ENCODE results near the gene KCNQ5.

KCNQ5 gene

DNA sequence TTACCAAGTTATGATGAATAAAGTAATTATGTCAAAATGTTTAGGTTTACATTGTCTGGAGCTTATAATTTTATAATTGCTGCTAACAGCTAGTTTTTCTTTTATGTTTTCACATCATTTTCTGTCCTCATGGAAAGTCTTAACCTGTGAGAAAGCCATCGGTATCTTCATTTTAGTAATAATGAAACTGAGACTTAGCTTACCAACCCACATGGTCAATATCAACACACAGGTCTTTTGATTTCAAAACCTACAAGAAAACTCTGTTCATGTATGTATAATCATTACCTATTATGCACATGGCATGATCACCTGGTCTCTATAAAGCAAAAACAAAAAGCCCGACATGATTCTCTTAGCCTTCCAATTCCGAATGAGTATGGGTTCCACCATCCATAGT lies 61.9 kb downstream of the KCNQ5 start:
- DNase-seq, result no peak

DNA sequence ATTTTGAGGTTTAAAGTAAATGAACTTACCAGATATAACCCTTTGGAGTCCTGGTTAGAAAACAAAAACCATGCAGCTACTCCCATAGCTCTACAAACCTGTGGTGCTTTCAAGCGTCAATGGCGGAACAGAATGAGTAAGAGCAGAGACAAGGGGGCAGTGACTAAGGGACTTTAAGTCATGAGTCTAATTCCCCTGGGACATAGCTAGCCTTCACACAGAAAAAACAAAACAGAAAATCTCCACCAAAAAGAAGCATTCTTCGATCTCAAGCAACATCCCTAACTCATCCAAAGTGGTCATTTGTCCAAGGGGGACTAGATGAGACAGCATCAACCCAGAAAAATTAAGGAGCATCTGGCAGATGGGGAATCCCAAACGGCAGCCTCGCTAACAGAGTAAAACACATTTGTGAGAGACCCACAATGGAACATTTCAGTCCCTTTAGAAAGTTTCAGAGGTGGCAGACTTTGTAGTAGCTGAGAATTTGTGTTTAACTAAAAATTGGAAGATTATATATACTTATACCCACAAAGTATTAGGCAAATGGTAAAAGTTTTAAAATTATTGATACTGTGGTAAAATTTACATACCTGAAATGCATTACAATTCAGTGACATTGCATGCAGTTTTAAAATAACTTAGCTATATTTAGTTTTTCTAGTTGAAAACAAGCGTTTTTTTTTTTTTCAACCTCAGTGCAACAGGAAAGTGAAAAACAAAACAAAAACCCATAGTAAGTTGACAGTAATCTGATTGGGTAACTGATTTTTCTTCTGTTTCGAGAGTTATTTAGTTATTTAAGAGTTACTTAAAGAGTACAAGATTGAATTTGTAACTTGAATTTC lies 67.5 kb downstream of the KCNQ5 start:
- no peak for DNase-seq

DNA sequence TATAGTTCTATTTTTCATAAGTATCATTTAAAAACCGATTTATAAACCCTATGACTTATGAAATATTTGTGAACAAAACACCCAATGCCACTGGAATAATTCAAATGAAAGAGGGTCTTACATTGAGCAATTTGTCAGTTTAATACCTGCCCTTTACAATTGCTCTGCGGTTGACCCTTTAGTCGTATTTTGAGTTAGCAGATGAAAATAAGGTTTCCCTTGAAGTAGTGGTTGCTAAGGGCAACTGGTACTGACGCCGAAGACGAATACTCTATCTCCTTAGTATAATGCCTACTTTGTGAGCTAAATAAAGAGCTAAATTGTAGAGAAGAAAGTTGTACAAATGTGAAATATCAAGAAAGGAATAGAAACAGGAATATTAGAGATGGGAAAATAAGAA lies 69.4 kb downstream of the KCNQ5 start:
- no peak for DNase-seq

DNA sequence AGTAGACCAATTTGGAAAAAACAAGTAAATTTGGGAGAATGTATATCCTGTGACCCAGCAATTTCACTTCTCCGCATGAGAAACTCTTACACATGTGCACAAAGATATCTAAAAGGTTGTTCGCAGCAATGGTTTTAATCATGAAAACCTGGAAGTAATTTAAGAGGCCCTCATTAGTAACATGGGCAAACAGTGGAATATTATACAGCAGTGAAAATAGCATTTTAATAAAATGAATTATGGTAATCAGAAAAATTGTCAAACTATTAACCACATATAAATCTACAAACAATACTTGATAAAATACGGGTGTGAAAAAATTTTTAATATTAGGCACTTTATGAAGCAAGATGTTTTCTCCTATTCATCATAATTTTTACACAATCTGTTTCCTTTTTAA lies 74.2 kb downstream of the KCNQ5 start:
- no peak for DNase-seq

DNA sequence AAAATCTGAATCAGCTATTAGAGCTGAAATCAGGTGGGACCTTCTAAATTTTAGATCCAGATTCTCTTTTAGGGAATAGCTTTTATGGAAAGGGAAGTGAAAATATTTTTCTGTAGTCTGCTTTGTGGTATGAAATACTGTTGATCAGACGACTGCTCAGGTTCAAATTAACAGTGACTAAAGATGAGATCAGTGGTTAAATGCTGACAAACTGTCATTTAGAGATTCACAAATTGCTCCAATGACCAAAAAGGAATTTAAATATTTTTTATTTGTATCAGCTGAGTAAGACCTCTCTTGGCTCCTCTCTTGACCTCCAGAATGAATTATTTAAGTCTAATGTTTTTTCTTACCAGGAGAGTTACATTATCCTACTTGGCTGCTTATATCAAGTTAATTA lies 77.3 kb downstream of the KCNQ5 start:
- no peak for DNase-seq

DNA sequence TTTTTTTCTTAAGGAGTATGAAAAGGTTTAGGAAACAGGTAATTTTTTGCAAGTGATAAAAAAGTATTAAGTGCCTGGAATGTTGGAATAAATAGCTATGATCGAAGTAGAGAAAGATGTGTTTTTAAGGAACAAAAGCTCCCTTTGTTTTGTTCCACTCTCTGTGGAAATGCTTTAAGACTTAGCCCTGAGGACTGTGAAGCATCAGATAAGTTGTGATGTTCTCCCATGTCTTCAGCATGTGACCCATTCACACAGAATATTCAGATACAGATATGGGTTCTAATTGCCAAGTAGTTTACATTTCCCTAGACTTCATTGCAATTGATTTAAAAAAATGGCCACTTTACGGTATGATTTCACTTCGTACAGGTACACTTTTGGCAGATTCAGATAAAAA lies 80.6 kb downstream of the KCNQ5 start:
- DNase-seq, result no peak

DNA sequence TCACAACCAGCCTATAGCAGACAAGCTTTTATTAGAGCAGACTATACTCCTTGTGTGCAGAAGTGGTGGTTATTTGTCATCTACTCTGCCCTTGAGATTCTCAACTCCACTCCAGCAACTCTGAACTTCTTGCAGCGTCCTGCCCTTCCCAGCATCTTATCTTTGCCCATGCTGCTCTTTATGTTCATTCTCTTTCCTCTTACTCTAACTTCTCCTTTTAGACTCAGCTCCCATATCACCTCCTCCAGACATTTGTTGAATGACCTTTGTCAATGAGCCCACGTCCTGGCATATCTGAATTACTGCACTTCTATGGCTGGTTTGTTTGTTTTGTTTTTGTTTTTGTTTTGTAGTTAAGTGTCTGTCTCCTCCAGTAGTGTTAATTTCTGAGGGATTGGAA lies 81.2 kb downstream of the KCNQ5 start:
- no peak for DNase-seq

DNA sequence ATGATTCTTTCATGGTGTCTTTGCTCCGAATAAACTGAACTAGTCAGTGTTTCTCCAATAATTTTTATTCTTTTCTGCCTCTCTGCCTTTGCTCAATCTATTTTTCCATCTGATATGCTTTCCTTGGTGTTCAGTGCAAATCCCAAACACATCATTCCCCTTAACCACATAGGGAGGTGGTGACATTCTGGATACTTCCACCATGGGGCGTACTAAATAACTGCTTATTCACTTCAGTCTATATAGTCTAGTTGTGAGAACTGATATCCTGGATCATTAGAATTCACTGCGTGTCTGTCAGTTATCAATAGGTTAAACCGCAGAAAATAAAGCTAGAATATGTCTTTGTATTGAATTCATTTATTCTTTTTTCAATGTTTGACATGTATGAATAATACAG lies 83.1 kb downstream of the KCNQ5 start:
- no peak for DNase-seq

DNA sequence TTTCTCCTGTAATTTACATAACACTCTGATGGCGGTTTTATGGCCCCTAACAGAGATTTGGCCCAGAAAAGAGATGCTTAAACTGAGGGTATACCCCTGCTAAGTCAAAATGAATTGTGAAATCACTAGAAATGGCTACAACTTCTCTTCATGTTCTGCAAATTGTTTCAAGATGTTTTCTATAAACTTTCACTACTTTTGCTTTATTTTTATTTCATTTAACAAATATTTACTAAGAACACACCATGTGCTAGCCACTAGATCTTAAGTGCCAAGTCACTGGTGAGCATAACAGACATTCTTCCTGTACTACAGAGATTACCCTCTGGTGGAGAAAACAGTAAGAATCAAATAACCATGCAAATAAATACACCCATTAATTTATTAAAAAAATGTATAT lies 87.6 kb downstream of the KCNQ5 start:
- DNase-seq, result no peak

DNA sequence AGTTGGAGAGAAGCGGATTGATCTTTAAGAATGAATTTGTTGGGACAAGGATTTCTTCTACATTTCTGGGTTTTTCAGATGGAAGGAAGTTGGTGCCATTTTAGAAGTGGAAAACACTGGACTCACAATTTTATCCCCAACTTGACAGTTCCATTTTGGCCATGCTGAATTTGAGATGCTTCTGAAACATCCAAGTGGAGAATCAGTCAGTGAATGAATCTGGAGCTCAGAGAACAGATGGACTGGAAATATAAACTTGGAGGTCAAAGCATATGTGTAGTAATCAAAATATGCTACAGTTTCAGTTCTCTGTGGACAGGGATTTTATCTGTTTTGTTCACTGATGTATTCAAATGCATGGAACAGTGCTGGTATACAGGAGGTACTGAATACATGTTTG lies 89.9 kb downstream of the KCNQ5 start:
- no peak for DNase-seq

DNA sequence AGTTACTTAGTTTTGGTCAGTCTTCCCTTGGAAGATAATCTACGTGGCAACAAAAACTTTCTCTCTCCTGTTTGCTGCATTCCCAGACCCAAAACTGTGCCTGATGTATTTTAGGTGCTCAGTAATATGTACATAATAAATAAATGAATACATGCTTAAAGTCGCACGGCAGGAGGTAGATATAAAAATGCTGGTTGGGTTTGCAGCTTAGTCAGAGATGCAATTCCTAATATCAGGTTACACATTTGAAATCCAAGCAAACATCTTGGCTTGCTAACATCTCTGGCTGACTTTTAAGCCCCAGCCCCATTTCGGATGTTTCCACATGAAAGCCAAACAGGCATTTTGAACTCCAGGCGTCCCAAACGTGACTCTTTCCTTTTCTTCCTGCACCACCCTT lies 91.0 kb downstream of the KCNQ5 start:
- no peak for DNase-seq

DNA sequence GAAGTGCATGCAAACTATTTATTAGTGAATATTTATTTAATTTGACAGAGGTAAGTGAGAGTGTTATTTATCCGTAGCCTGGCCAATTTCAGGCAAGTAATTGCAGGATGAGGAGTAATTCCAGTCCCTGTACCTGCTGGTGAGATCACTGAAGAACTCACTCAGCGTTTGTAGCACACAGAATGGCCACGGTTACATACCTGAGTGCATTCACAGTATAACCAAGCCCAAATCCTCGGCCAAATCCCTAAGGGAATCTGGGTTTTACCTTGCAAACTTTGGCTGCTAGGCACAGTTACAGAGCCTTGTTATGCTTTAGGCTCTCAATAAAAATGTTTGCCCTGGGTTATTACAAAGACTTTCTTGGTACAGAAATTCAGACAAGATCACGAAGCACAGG lies 93.3 kb downstream of the KCNQ5 start:
- DNase-seq, result no peak

DNA sequence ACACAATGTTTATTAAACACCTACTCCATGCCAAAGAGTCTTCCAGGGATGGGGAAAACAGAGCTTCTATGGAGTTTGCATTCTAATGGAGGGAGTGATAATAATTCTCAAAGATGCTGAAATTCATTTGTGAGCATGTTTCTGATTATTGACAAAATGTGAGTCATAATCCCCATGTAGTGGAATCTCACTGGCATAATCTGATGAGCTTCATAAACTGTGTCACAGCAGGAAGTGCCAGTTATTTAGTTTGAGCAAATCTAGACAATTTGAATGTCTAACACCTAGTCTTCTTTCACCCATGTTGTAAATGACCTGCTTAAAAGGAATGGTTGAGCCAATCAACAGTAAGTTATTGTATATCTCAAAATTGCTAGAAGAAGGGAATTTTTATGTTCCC lies 95.1 kb downstream of the KCNQ5 start:
- no peak for DNase-seq

DNA sequence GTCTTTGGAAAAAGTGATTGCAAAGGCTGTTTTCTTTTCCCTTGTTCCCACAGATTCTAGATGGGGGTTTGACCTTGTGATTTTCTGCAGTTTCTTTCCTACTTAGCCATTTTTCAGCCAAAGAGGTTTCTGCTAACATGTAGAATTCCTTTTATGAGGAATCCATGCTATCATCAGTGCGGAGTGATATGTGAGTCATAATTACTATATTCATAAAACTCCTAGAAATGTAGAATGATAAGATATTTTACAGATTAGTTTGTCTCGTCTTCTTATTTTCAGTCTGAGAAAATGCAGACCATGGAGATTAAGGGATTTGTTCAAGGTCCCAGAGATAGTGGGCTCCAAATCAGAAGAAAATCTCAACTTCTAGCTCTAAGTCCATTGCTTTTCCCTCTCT lies 98.6 kb downstream of the KCNQ5 start:
- DNase-seq, result no peak

DNA sequence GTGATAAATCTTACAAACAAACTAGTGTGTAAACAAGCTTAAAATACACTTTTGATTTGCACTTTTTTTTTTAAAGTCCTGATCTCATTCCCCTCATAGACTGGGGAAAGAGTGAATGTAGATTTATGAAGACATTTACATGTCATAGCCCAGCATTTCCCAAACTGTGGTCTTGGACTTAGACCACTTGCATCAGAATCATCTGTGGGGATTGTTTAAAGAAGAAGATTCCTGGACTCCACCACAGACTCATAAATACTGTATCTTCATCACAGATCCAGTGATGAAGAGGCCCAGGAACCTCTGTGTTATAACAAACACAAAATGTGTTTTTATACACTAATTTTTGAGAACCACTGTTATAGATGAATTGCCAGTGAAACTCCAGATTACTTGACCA lies 99.5 kb downstream of the KCNQ5 start:
- no peak for DNase-seq

DNA sequence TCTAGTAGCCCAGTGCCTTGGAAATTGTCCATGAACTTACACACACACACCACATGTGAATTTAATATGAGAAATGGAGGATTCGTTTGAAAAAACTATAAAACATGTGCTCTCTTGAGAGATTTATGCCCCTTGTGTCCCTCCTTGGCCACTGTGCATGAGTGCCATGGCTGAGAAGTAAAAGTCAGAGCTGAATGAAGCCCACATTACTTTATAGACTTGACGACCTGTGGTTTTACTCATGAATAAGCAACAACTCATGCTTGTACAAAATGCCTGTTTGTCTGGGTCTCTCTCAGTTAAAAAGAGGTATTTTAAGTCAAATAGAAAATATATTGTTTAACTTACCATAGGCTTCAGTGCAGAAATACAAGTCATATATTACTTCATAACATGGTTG lies 102.7 kb downstream of the KCNQ5 start:
- no peak for DNase-seq

DNA sequence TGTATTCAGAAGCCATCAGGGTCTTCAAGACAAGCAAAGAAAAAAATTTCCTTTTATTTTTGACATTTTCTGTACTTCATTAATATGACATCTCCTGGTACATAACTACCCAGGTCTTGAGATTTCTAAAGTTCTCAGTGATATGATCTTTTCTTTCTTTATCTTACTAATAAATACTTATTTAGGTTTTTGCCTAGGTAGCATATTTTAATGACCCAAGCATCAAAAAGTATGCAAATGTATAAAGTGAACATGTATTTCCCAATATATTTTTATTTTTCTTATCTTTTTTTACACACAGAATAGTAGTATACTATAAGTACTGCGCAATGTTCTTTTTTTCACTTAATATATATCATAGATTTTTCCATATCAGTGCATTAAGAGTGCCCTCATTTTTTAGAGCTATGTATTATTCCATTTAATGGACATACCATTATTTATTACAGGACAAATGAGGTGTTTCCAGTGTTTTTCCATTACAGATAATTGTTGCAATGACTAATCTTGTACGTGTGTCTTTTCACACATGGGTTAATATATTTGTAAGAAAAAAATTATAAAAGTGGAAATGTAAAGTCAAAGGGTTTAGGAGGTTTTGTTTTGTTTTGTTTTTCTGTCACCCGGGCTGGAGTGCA lies 107.0 kb downstream of the KCNQ5 start:
- no peak for DNase-seq

DNA sequence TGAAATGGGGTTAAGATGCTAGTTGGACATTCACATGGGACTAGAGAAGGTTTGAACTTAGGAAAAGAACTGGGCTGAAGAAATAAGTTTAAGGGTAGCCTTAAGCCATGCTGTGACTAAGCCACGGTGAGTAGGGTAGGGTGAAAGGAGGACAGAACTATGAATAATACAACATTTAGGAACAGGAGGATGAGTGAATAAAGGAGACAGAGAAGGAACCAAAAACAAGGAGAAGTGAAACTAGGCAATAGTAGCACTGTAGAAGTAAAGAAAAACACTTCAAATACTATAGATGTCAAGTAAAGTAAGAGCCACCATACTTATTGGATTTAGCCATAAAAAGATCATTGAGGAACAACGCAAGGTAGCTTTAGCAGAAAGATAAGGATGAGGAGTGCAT lies 111.2 kb downstream of the KCNQ5 start:
- no peak for DNase-seq

DNA sequence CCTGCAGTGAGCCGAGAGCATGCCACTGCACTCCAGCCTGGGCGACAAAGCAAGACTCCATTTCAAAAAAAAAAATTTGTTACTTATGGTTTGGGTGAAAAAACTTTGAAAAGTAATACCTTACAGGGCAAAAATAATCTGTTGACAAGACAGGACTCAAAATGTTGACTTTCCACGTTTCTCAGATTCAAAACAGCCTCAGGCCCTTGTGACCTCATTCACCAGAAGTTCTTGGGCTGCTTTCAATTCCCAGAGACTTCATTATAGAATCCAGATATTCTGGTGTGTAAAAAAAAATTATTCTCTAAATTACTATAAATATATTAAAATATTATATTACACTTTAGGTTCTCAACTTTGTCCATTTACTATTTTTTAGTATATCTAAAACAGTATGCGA lies 116.2 kb downstream of the KCNQ5 start:
- no peak for DNase-seq

DNA sequence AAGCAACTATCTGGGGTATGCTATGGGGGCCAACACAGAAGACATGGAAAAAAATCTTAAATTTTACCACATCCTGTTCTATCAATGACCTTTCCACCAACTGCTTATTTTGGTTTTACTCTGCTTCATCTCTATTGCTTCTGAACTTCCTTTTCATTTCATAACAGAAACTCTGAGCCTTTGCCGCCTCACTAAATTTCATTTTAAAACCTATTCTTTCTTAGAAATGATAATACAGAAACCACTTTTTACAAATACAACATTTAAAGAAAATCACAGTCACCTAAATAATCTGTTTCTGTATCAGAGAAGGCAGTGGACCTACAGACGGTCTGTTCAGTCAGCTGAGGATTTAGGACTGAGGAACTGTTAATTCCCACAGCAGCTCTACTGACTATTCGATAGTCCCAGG lies 117.5 kb downstream of the KCNQ5 start:
- DNase-seq, result no peak

DNA sequence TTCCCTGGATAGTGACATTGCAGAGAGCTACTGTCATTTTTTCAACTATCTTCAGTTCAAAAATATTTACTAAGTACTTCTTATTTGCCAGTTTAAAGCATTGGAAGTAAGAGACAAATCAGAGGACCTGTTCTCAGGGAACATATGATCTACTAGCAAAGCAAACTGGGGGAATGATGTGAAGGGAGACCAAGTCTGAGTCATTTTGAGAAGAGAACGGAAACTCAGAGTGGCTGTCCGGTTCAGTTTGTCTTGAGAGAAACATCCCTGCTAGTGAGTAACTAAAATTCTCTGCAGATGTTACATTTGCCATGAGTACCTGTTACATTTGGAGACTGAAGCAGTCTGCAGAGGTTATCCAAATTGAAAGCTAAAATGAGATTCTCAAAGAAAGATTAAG lies 118.3 kb downstream of the KCNQ5 start:
- no peak for DNase-seq

DNA sequence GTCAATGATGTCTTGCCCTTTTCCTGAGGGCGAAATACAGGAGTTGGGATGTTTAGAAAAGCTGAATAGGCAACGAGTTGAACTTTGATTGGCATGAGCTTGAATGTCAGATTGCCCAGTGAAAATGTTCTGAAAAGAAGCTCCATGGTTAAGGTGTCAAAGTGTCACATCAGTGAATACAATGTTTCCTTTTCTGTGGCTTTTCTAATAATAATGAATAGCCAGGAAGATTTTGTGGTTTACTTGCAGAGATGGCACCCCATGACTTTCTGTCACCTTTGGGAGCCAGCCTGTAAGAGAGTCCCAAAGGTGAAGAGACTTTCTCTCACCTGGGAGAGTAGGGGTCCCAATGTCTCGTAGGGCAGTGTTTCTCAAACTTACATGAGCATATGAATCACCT lies 119.2 kb downstream of the KCNQ5 start:
- DNase-seq, result no peak

DNA sequence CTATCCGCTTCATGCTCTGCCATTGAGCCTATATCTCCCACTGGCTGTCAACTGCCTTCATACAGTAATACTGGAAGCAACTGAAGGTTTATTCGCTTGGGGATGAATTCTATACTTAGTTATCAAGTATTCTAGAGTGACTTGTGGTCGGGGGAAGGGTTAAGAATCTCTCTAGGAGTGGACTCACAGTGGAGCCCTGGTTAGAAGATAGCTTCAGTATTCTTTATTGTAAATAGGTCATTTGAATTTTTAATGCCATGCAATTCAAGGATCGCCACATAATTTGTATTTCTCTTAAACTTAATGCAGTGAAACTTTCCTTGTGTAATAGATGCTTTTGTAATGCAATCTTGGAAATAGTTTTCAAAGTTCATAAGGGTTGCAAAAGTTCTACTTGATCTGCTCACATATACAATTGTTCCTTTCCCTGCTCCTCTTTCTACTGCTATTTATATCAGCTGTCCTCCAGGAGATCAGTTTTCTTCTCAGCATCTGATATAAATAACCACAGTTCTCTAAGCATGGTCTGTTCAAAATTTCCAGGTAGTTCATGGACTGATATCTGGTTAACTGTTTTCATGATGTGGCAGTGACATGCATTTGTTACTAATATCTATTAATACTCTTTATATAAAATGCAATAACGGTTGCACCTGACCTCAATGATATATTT lies 120.3 kb downstream of the KCNQ5 start:
- DNase-seq, result no peak

DNA sequence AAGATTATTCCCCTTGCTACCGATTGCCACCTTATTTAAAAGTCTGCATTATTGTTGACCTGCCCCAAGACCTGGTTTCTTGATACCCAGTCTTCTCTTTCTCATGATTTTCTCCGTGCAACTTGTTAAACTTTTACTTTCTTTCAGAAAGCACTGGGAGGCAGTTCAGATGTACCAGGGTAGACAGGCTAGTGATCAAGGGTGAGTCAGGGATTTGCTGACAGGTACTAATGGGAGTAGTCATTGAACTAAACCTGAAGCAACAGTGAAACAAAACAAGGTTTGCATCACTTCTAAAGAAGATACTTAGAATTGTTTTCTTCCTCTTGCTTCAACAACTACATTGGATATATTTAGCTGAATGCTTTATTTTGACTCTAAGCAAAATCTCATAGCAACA lies 124.4 kb downstream of the KCNQ5 start:
- no peak for DNase-seq

All from NCI-H446 treated with DMSO at 0.1 percent for 48 hours (cell line).